ENCODE results near the gene TUBB6.

- no peak for TF ChIP-seq CTCF (conservative IDR thresholded peaks at IDR 0.05 in 1 of 2, IDR thresholded peaks at IDR 0.05 in 1 of 2; ENCODE audit: extremely low read depth in 1 of 2, insufficient read depth in 1 of 2, low read depth in 1 of 2, low read length in 2 of 2)
- TF ChIP-seq EZH2 (IDR thresholded peaks at IDR 0.05; ENCODE audit: borderline replicate concordance, low read length): no peak
Observed at GRCh38 chr18:12336171-12336613, 28.2 kb downstream of the TUBB6 start.

All from mammary epithelial cell (primary cell).